Omental fat pad (tissue), 4 donors: ENCODE results near the gene TMEFF2. TPM values are rescaled to one million over a fixed set of nuclear protein-coding genes. Genes with fewer than 3 reads are reported as not detected.
"Not testable (repeated sequence)": the region's sequence is repeated elsewhere in the genome, so short reads cannot be mapped to it uniquely, and the experiment has no call there.

Source experiments
- ATAC-seq: fragments of 150-250 bp; one replicate; pipeline ENCODE4 v1.9.1; 2016; ENCODE audit warnings: mild to moderate bottlenecking, moderate library complexity; ENCODE audit not compliant: low FRiP score
- DNase-seq: peaks from one replicate; pipeline ENCODE4 v3.0.0-alpha.2; 2019; ENCODE audit warnings: low spot score
- CTCF ChIP-seq, 3 donors: fragments of 450-650 bp; IDR thresholded peaks; one replicate each; pipeline ENCODE4 v1.5.1; 2016 to 2017; ENCODE audit warnings: antibody characterized with exemption in 3 of 3, mild to moderate bottlenecking in 3 of 3, moderate library complexity in 2 of 3
- total RNA-seq, 4 donors: library from RNA; depleted of rRNA; stranded (reverse); fragments of >200 nt; gene quantifications; one replicate each; pipeline ENCODE4 v1.1.0, GENCODE V29; 2016

Gene TMEFF2
- total RNA-seq, 4 donors from 2014 or later, result not detected

DNA sequence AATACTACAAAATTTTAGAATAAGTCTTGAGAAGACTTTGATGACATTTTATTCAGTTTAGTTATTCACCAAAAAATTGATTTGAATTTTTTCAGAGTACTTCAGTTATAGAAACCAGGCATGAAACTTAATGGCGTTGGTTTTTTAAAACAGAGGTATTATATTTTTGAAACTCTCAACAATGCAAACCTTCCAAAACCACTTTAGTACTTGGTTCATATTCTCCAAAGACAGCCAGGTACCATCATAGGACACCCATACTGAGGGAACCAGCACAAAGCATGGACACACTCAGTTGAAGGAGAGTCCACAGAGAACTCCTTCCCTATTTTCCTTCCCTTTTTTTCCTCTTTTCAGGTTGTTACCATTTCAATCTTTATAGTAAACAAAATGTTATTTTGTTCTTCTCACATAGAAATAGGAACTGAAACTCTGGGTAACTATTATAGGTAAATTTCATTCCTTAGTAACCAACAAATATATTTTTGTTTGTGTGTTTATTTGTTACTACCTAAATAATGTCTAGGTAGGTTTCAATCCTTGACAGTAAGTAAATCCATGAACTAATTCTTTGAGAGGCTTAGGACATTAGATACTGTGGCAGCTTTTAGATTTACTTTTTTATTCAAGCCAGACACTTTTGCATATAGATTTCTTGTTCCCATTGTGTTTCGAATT lies 95.8 kb downstream of the TMEFF2 start:
- DNase-seq (no peak), ATAC-seq (no peak)
- no peak for TF ChIP-seq CTCF (IDR thresholded peaks at IDR 0.05)

- ATAC-seq, result no peak
- no peak for TF ChIP-seq CTCF (IDR thresholded peaks at IDR 0.05)
- DNase-seq, result no peak
Observed at GRCh38 chr2:192091476-192091875, 103.3 kb downstream of the TMEFF2 start.

- DNase-seq (no peak), ATAC-seq (no peak)
- TF ChIP-seq CTCF (IDR thresholded peaks at IDR 0.05), result no peak
Observed at GRCh38 chr2:192090911-192091310, 103.8 kb downstream of the TMEFF2 start.

GRCh38 chr2:192087398-192087958 lies 107.3 kb downstream of the TMEFF2 start:
- DNase-seq (no peak), ATAC-seq (no peak)
- TF ChIP-seq CTCF (IDR thresholded peaks at IDR 0.05), result no peak

GRCh38 chr2:192082121-192082520 lies 112.6 kb downstream of the TMEFF2 start:
- TF ChIP-seq CTCF (IDR thresholded peaks at IDR 0.05), result no peak
- DNase-seq, result no peak
- no peak for ATAC-seq

DNA sequence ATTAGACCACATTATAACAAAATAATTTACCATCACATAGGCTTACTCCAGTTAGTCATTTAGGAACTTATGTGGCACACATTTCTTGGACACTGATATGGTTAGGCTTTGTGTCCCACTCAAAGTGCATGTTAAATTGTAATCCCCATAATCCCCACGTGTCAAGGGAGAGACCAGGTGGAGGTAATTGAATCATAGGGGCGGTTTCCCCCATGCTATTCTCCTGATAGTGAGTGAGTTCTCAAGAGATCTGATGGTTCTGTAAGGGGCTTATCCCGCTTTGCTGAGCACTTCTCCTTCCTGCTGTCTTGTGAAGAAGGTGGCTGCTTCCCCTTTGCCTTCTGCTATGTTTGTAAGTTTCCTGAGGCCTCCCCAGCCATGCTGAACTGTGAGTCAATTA lies 114.6 kb downstream of the TMEFF2 start:
- not testable (repeated sequence) for DNase-seq, ATAC-seq

GRCh38 chr2:192073878-192074277 lies 120.9 kb downstream of the TMEFF2 start:
- DNase-seq (no peak), ATAC-seq (no peak)
- no peak for TF ChIP-seq CTCF (IDR thresholded peaks at IDR 0.05)
